Nephron (organoid): ENCODE measurements around the gene XIST.

Experiments used
- H3K27ac Mint-ChIP-seq, 3 experiments: 2 replicates each; pipeline ENCODE4 v1.8.0; 2020; ENCODE audit warnings: mixed read lengths in 3 of 3, mild to moderate bottlenecking in 2 of 3, moderate library complexity in 1 of 3
- H3K27me3 Mint-ChIP-seq: 2 replicates; pipeline ENCODE4 v1.8.0; 2021; ENCODE audit warnings: low read depth, mild to moderate bottlenecking, moderate library complexity, mixed read lengths
- H3K36me3 Mint-ChIP-seq: 2 replicates; pipeline ENCODE4 v1.8.0; 2020; ENCODE audit warnings: low read depth, mixed read lengths
- H3K4me1 Mint-ChIP-seq: 2 replicates; pipeline ENCODE4 v1.8.0; 2020; ENCODE audit warnings: mixed read lengths
- H3K4me3 Mint-ChIP-seq, 3 experiments: 2 replicates each; pipeline ENCODE4 v1.8.0; 2020; ENCODE audit warnings: mild to moderate bottlenecking in 3 of 3, mixed read lengths in 3 of 3, moderate library complexity in 2 of 3
- H3K9me3 Mint-ChIP-seq: 2 replicates; pipeline ENCODE4 v1.8.0; 2020; ENCODE audit warnings: mixed read lengths
- CTCF ChIP-seq, 3 experiments: fragments of 200-600 bp; sonication (generic); IDR thresholded peaks; one replicate each; pipeline ENCODE4 v1.5.0; 2021; ENCODE audit warnings: antibody characterized with exemption in 3 of 3; ENCODE audit not compliant: unreplicated experiment in 3 of 3

XIST gene

GRCh38 chrX:73829890-73830466, 22.5 kb downstream of the XIST start:
- Mint-ChIP-seq H3K9me3 (no peaks in the 10 kb centered on the region), H3K4me3 (no peak overlapping the region)

GRCh38 chrX:73828080-73828720, 24.3 kb downstream of the XIST start:
- no peaks in the 10 kb centered on the region for H3K4me1 Mint-ChIP-seq
- H3K27ac Mint-ChIP-seq = no peak overlapping the region
- no peak for TF ChIP-seq CTCF (IDR thresholded peaks at IDR 0.05; ENCODE audit: unreplicated experiment in 3 of 3)
- H3K9me3 Mint-ChIP-seq = no peaks in the 10 kb centered on the region
- H3K36me3 Mint-ChIP-seq = no peaks in the 10 kb centered on the region
- H3K27me3 Mint-ChIP-seq = no peaks in the 10 kb centered on the region
- H3K4me3 Mint-ChIP-seq = no peak overlapping the region

More at GRCh38 chrX:73829890-73830466, 22.5 kb downstream of the XIST start:
- no peak for TF ChIP-seq CTCF (IDR thresholded peaks at IDR 0.05; ENCODE audit: unreplicated experiment in 3 of 3)
- Mint-ChIP-seq H3K4me1 (no peaks in the 10 kb centered on the region), H3K27me3 (no peaks in the 10 kb centered on the region), H3K36me3 (no peaks in the 10 kb centered on the region), H3K27ac (no peak overlapping the region)

GRCh38 chrX:73827406-73827805, 25.1 kb downstream of the XIST start:
- no peak overlapping the region for H3K27ac Mint-ChIP-seq
- TF ChIP-seq CTCF (IDR thresholded peaks at IDR 0.05; ENCODE audit: unreplicated experiment in 3 of 3) = no peak
- H3K36me3 Mint-ChIP-seq = no peaks in the 10 kb centered on the region
- no peaks in the 10 kb centered on the region for H3K9me3 Mint-ChIP-seq
- H3K4me3 Mint-ChIP-seq = no peak overlapping the region
- H3K27me3 Mint-ChIP-seq = no peaks in the 10 kb centered on the region
- H3K4me1 Mint-ChIP-seq = no peaks in the 10 kb centered on the region

- H3K4me3 Mint-ChIP-seq = no peak overlapping the region
- no peak for TF ChIP-seq CTCF (IDR thresholded peaks at IDR 0.05; ENCODE audit: unreplicated experiment in 3 of 3)
- no peaks in the 10 kb centered on the region for H3K4me1 Mint-ChIP-seq
- no peaks in the 10 kb centered on the region for H3K9me3 Mint-ChIP-seq
- H3K36me3 Mint-ChIP-seq = no peaks in the 10 kb centered on the region
- H3K27ac Mint-ChIP-seq = no peak overlapping the region
- H3K27me3 Mint-ChIP-seq = no peaks in the 10 kb centered on the region
Observed at GRCh38 chrX:73826996-73827395, 25.5 kb downstream of the XIST start.

GRCh38 chrX:73825569-73825968, 26.9 kb downstream of the XIST start:
- Mint-ChIP-seq H3K36me3 (no peaks in the 10 kb centered on the region), H3K27ac (no peak overlapping the region), H3K9me3 (no peaks in the 10 kb centered on the region), H3K4me1 (no peaks in the 10 kb centered on the region), H3K4me3 (no peak overlapping the region), H3K27me3 (no peaks in the 10 kb centered on the region)
- TF ChIP-seq CTCF (IDR thresholded peaks at IDR 0.05; ENCODE audit: unreplicated experiment in 3 of 3) = no peak

- TF ChIP-seq CTCF (IDR thresholded peaks at IDR 0.05; ENCODE audit: unreplicated experiment in 3 of 3) = no peak
- no peaks in the 10 kb centered on the region for H3K36me3 Mint-ChIP-seq
- no peaks in the 10 kb centered on the region for H3K4me1 Mint-ChIP-seq
- H3K9me3 Mint-ChIP-seq = no peaks in the 10 kb centered on the region
- H3K27me3 Mint-ChIP-seq = no peaks in the 10 kb centered on the region
- no peak overlapping the region for H3K4me3 Mint-ChIP-seq
- H3K27ac Mint-ChIP-seq = no peak overlapping the region
Observed at GRCh38 chrX:73823473-73824004, 29.0 kb downstream of the XIST start.
